GM10248 (cell line): ENCODE results near the gene SSR2.

ENCODE experiments used
- CTCF ChIA-PET: fragments of 300-600 bp; sonication (Branson Sonifier 250); formaldehyde crosslinking; extraction: SDS; loops from one replicate; lab custom pipeline; 2021; ENCODE audit warnings: antibody characterized with exemption; lab: Yijun Ruan, JAX
- POLR2A ChIA-PET: fragments of 350-650 bp; sonication (Branson Sonifier 250); formaldehyde crosslinking; extraction: SDS; loops from one replicate; lab custom pipeline; 2020; ENCODE audit warnings: antibody characterized with exemption; lab: Yijun Ruan, JAX
- DNase-seq: peaks from one replicate; pipeline ENCODE4 v3.0.0; 2012; ENCODE audit errors: extremely low spot score
- TF ChIP-seq, protein P1 (sequence below): IDR thresholded peaks from 2 replicates; pipeline ENCODE4 v1.5.1; 2012; ENCODE audit warnings: mild to moderate bottlenecking, low read depth; ENCODE audit errors: extremely low read depth, missing control alignments, control extremely low read depth

The SSR2 gene

DNA sequence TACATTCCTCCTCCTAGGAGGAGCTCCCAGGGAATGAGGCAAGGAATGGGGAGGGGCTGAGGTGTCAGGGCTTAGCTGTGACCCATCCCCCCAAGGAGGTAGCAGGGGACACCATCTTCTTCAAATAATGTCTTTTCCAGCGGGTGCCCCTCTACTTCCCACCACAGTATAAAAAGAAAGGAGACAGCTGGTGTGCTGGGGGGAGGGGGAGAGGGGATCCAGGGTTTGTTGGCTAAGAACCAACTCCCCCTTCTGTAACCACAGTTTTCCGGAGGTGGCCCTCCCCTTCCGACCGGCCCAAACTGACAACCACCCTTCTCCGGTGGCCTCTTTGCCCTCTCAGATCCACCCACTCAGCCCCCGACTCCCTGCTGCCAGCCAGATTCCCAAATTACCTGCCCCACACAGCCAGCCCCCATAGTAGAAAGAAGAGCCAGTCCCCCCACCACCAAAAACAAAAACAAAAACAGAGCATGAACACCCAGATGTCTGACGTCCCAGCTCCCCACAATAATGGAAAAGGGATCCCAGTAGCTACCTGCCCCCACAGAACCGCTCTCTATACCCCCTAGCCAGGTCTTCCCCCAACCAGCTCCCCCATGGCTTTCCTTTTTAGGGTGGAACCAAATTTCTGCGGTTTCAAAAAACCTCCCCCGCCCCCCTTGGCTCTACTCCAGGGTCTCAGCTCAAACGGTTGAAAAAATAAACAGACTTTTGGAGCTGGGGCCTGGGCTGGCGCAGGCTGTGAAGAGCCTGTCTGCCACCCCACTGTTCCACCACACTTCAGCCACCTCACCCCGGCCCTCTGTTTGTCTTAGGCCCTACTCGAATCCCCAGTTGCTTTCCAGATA is 44.5 kb downstream of the SSR2 start:
- ChIA-PET POLR2A (interaction anchor here (0.5 to 1.5 kb wide), 4 partner anchors 20 to 301 kb away, joined by 3 to 4 read pairs (median 3); no protein-coding TSS in a partner anchor), CTCF (interaction anchor here (0.9 to 19.5 kb wide), 11 partner anchors 7 to 90 kb away, joined by 3 to 215 read pairs (median 5); partner anchors contain the start of gene KHDC4)
- TF ChIP-seq, protein P1, sequence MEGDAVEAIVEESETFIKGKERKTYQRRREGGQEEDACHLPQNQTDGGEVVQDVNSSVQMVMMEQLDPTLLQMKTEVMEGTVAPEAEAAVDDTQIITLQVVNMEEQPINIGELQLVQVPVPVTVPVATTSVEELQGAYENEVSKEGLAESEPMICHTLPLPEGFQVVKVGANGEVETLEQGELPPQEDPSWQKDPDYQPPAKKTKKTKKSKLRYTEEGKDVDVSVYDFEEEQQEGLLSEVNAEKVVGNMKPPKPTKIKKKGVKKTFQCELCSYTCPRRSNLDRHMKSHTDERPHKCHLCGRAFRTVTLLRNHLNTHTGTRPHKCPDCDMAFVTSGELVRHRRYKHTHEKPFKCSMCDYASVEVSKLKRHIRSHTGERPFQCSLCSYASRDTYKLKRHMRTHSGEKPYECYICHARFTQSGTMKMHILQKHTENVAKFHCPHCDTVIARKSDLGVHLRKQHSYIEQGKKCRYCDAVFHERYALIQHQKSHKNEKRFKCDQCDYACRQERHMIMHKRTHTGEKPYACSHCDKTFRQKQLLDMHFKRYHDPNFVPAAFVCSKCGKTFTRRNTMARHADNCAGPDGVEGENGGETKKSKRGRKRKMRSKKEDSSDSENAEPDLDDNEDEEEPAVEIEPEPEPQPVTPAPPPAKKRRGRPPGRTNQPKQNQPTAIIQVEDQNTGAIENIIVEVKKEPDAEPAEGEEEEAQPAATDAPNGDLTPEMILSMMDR, result no peak
- peak; percentile 63 for DNase-seq

GRCh38 chr1:155975375-155976061 is 45.2 kb downstream of the SSR2 start:
- CTCF ChIA-PET, result interaction anchor here (1.0 to 19.5 kb wide), 7 partner anchors 8 to 91 kb away, joined by 3 to 215 read pairs (median 24); no protein-coding TSS in a partner anchor
- no peak for DNase-seq
- POLR2A ChIA-PET, result no interaction called here
- TF ChIP-seq, protein P1, result no peak

DNA sequence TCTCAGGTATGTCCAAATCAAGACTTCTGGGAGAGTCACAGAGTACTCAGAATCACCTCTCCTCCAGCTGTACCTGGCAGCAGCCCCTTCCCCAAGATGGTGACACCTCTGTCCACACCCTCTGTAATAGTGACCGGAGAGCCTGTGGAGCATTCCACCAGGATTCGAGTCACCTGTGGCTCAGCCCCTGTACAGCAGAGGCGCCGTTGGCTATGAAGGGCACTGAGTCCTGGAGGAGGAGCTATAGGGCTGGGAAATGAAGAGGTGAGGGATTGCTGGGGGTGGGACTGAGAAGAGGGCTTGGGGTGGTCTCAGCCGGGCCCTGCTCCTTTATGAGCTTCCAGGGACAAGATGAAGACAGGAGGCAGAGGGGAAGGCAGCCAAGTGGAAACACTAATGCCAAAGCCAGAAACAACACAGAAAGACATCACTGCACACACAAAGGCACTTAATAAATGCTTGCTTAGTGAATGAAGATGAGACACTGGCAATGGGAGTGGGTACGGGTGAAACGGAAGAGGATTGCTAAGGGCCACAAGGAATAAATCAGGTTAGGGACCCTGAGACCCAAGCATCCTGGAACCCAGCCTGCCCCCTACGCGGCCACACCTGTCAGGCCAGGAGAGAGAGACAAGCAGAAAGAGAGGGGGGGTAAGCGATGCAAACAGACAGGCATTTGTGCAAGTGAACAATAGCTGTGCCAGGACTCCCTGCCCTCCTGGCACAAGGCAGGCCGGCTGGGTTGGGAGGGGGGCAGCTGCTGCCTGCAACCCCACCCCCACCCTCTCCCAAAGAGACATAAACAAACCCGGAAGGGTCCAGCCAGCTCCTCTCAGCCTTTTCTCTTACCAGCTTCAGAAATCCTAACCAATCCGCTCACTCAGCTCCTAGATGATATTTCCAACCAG is 46.3 kb downstream of the SSR2 start:
- no peak for DNase-seq
- ChIA-PET CTCF (interaction anchor here (1.0 to 19.5 kb wide), 6 partner anchors 9 to 79 kb away, joined by 3 to 215 read pairs (median 26); partner anchors contain the start of gene UBQLN4), POLR2A (interaction anchor here (0.6 kb wide), 1 partner anchor 48 kb away, joined by 8 read pairs; no protein-coding TSS in a partner anchor)
- TF ChIP-seq, protein P1, result no peak

- DNase-seq, result no peak
- TF ChIP-seq, protein P1, result no peak
- ChIA-PET POLR2A (no interaction called here), CTCF (interaction anchor here (1.2 to 19.5 kb wide), 5 partner anchors 10 to 79 kb away, joined by 4 to 215 read pairs (median 36); partner anchors contain the start of gene UBQLN4)
Observed at GRCh38 chr1:155973723-155974122, 47.0 kb downstream of the SSR2 start.

GRCh38 chr1:155971910-155972809 is 48.6 kb downstream of the SSR2 start:
- CTCF ChIA-PET, result interaction anchor here (4.5 to 19.5 kb wide), 3 partner anchors 11 to 21 kb away, joined by 15 to 215 read pairs (median 41); no protein-coding TSS in a partner anchor
- POLR2A ChIA-PET, result no interaction called here
- TF ChIP-seq, protein P1, result no peak
- no peak for DNase-seq
